ENCODE measurements around the gene HABP4. TPM values are rescaled to one million over a fixed set of nuclear protein-coding genes. Genes with fewer than 3 reads are reported as not detected.

HABP4 gene
- total RNA-seq, 1 donor from 2014 or later, result 2.4 TPM

DNA sequence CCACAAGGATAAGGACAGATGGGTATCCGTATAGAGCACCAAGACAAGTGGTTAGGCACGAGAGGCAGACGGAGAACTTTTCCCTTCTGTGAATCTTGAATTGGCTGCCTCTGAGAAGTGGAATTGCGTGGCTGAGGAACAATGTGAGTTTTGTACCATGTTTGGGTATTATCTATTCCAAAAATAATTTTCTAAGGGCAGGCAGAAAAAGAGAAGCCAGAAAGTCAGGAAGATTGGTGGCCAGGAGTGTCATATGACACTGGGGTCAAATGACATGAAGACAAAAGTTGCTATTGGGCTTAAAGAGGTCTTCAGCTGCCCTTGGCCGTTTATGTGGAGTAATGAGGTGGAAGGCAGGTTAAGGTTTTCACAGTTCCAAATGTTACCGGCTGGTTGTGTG, 14.5 kb downstream of the HABP4 start:
- no peak for DNase-seq (ENCODE audit: low spot score)
- ATAC-seq, result no peak

DNA sequence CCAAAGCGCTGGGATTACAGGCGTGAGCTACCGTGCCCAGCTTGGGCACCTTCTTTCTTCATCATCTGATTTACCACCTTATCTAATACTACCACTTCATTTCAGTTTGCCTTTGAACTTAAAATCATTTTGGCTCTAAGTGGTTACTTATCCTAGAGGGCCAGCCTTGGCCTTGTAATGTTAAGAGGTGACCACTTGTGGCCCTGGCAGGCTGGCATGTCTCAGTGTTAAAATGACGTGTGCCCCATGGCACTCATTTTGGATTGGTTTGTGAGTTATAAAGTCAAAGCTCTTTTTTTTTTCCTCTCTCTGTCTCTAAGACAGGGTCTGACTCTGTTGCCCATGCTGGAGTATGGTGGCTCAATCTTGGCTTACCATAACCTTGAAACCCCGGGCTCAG, 17.8 kb downstream of the HABP4 start:
- DNase-seq (ENCODE audit: low spot score) (no peak), ATAC-seq (no peak)

DNA sequence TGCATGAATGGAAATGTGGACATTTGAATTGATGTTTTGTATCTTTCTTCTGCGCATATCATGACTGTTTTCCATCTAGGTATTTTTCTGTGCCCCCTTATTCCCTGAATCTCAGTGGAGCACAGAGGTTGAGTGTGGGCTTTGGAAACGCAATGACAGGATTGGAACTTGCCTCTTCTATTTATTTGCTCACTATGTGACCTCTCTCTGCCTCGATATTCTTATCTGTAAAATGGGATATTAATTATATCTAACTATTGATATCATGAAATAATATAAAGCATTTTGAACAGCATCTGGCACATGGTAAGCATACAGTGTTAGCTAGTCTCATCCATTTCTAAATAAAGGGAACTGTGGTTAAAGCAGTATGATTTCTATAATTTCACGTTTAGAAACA, 26.0 kb downstream of the HABP4 start:
- ATAC-seq (no peak), DNase-seq (ENCODE audit: low spot score) (no peak)

DNA sequence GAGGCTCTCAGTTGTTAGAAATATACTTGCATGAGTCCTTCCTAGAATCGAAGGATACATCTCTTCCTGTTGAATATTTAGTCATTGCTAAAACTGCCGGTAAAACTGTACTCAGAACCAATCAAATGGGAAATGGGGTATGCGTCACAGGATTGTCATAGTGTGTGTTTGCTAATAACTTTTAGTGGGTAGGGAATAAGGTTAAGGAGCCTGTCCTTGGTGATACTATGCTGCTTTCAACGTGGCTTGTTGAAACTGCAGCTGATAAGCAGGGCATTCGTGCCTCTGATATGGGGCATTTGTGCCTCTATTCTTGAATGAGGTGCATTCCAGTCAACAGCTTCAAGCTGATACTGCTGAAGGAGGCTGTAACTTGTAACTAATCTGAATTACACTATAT, 26.6 kb downstream of the HABP4 start:
- no peak for ATAC-seq
- no peak for DNase-seq (ENCODE audit: low spot score)

DNA sequence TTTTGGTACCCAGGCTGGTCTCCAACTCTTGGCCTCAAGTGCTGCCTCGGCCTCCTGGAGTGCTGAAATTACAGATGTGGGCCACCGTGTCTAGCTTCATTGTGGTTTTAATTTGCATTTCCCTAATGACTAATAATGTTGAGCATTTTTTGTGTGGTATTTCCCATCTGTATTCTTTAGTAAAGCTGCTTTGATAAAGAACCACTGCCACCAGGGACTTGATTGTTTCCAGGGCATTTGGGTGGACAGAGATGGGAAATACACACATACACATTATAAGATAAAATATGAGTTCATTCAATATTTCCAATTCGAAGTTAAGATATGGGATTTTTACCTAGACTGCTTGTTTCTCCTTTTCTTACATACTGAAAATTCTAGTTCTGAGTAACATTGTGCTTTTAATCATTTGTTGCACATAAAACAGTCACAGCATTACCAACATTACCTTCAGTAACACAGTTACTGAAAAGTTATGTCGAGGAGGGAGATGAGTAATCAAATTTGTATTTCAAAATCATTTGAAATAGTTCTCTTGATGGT, 28.9 kb downstream of the HABP4 start:
- DNase-seq (ENCODE audit: low spot score) (no peak), ATAC-seq (no peak)

DNA sequence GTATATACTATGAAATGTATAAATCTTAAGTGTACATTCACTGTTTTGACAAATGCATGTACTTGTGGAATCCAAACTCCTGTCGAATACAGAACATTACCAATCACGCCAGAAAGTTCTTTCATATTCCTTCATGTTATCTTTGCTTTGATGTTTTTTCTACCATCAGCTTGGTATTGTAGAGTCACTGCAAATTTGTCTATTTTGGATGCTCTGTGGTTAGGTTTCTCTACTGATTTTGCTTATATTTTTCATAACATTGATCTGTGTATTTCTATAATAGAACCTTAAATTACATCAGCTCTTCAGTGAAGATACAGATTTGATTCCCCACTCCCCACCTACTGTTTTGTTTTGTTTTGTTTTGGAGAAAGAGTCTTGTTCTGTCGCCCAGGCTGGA, 30.8 kb downstream of the HABP4 start:
- ATAC-seq, result no peak
- no peak for DNase-seq (ENCODE audit: low spot score)

DNA sequence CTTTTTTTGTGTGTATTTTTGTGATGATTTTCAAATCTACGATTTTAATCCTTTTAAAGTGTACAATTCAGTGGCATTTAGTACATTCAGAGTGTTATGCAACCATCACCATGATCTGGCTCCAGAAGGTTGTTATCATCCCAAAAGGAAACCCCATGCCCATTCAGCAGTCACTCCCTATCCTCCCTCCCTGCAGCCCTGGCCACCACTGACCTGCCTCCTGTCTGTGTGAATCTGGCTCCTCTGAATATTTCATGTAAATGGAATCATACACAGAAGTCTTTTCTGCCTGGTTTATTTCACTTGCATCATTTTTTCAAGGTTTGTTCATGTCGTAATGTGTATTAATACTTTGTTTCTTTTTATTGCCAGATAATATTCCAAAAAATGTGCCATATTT, 32.5 kb downstream of the HABP4 start:
- ATAC-seq, result no peak
- no peak for DNase-seq (ENCODE audit: low spot score)

DNA sequence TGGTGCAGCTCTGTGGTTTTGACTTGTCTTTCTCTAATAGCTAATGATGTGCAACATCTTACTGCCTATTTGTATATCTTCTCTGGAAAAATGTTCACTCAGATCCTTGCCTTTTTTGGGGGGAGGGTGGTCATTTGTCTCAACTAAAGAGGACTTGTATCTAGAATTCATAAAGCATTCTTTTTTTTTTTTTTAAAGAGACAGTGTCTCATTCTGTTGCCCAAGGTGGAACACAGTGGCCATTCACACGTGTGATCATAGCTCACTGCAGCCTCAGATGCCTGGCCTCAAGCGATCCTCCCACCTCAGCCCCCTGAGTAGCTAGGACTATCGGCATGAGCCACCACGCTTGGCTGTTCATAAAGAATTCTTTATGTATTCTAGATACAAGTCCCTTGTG, 33.2 kb downstream of the HABP4 start:
- no peak for ATAC-seq
- DNase-seq (ENCODE audit: low spot score), result no peak

DNA sequence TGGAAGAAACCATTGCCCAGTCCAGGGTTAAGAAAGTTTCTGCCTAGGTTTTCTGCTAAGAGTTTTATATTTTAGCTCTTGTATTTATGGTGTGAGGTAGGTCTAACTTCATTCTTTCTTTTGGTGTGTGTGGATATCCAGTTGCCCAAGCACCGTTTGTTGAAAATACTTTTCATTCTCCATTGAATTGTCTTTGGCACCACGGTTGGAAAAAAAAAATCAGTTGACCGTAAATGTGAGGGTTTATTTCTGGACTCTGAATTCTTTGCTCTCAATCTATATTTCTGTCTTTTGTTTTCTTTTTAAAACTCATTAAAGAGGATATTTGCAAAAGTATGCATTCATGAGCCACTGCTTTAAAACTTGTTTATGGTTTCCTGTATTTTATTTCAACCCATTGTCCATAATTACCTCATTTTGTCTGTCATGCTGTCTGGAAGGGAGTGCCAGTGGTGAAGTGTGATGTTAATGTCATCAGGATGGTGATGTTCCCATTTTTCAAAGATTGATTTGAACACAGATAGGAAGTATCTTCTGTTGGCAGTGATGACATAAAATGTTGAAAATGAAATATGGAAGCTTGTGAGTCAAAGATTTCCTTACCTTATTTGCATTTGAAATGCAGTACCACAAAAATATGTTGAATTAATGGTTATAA, 33.9 kb downstream of the HABP4 start:
- DNase-seq (ENCODE audit: low spot score) (no peak), ATAC-seq (no peak)

DNA sequence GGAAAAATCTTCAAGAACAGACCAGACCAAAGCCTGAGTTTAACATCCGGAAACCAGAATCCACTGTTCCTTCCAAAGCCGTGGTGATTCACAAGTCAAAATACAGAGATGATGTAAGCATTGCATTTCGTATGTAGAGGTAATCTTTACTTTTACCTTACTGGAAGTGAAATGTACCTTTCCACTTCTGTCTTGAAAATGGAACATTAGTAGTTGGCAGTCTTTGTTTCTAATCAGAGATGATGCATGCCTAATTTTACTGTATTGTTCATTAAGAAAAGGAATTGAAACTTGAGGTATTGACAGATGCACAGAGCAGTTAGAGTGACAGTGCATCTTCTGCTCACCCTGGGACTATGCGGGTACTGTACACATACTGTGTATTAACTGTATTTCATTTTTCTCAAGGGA, 34.6 kb downstream of the HABP4 start:
- DNase-seq (ENCODE audit: low spot score) (no peak), ATAC-seq (no peak)

DNA sequence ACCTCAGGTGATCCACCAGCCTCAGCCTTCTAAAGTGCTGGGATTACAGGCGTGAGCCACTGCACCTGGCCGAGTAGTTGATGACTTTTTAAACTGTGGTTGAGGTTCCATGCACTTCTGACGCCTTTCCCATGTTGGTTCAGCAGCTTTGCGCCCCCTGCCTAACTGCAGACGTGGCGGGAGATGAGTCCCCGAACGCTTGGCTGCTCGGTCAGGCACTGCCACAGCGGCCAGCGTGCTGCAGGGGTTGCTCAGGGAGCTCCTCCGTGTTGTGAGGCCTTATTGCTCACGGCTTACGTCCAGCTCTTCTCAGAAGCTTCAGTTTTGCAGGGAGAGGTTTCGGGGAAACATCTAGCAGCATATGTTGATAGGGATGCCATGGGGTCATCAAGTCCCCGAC, 35.3 kb downstream of the HABP4 start:
- DNase-seq (ENCODE audit: low spot score) (no peak), ATAC-seq (no peak)

DNA sequence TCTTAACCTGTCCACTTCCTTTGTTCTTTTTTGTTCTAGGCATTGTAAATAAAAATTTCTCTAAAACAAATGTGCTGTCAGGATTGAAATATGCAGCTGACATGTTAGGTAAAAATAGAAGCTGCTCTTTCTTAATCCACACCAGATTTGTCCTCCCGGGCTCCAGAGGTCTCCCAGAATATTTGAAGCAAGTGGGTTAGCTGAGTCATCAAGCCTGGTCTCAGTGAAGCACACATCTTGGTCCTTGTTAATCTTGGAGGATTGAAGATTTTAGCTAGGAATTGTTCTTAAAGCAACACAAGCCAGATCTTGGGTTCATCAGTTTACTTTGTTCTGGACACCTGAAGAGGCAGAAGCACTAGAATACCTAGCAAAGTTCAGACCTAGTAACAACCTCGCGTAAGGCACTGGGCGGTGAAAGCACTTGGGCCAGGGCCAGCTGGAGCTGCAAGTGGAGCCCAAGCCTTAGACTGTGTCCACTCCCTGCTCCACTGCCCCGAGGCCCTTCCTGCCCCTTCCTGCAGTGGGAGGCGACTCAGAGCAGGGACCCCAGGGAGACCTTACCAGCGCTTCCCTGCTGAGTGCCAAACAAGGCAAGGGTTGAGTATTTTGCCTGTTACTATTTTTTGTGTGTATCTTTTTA, 36.5 kb downstream of the HABP4 start:
- ATAC-seq (peak; percentile 71), DNase-seq (ENCODE audit: low spot score) (peak; percentile 85)

DNA sequence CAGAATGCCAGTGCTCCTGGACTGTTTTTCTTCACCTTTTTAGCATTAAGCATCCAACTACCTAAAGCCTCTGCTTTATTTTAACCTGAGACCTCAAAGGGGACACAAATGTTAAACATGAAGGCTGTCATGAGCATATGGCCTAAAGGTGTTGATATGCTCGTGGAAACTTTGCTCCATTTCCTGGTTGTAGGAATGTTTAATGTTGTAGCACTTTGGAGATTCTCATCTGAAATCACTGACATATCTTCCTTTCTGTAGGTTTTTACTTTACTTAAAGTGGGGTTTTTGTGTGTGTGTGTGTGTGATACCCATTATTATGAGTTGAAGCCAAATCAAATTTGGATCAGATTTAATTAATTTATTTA, 37.0 kb downstream of the HABP4 start:
- ATAC-seq (no peak), DNase-seq (ENCODE audit: low spot score) (no peak)

DNA sequence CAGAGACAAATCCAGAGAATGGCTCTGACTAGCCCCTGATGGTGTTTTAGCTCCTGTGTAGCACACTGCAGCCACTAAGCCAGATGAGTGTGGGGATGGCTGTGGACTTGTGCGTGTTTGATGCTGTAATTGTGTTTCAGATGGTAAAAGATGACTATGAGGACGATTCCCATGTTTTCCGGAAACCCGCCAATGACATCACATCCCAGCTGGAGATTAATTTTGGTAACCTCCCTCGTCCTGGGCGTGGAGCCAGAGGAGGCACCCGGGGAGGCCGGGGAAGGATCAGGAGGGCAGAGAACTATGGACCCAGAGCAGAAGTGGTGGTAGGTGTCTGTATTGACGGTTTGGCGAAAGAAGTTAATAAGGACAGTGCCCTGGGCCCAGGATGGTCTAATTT, 38.0 kb downstream of the HABP4 start:
- DNase-seq (ENCODE audit: low spot score) (peak; percentile 79), ATAC-seq (peak; percentile 20)

DNA sequence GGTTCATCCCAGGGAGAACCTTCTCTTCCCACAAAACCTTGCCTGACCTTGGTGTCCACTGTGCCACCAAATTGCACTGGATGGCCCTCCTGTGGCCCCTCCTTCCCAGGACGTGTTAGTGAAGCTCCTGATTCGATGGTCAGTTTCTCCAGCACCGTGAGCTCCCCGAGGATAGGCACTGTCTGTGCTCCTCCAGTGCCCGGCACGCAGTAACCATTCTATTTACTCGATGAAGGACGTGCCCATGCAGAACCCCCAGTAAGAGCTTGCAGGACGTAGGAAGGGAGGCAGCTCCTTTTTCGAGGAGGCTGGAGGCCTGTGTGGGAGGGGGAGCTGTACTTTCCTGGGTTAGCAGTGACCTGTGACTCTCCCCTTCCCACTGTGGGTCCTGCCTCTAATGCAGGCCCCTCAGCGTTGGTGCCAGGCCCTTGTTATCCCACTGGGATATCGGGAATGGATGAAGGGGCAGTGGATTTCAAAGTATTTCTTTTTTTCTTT, 39.6 kb downstream of the HABP4 start:
- no peak for ATAC-seq

DNA sequence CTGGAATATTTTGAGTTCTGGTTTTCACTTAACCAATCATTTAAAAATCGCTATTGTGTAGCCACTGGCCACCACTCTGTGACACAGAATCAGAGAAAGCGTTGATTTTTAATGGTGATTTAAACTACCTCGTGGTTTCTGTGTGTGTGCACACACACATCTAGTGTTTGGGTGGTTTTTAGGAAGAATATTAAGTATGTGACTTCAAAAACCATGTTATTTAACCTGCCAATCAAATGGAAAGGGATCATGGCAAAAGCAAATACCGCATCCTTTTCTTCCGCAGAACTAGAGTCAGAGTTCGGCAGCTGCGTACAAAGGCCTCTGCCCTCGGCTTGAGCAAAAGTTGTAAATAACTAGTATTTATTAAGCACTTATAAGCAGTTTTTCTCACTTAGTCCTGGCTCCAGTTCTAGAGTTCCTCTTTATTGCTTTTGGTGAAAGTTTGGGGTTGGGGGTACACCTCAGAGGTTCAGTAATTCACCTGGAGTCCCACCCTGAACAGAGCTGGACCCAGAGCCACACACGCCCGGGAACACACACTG, 40.6 kb downstream of the HABP4 start:
- ATAC-seq (no peak), DNase-seq (ENCODE audit: low spot score) (no peak)

More for the DNA sequence above, 39.6 kb downstream of the HABP4 start:
- no peak for DNase-seq (ENCODE audit: low spot score)

DNA sequence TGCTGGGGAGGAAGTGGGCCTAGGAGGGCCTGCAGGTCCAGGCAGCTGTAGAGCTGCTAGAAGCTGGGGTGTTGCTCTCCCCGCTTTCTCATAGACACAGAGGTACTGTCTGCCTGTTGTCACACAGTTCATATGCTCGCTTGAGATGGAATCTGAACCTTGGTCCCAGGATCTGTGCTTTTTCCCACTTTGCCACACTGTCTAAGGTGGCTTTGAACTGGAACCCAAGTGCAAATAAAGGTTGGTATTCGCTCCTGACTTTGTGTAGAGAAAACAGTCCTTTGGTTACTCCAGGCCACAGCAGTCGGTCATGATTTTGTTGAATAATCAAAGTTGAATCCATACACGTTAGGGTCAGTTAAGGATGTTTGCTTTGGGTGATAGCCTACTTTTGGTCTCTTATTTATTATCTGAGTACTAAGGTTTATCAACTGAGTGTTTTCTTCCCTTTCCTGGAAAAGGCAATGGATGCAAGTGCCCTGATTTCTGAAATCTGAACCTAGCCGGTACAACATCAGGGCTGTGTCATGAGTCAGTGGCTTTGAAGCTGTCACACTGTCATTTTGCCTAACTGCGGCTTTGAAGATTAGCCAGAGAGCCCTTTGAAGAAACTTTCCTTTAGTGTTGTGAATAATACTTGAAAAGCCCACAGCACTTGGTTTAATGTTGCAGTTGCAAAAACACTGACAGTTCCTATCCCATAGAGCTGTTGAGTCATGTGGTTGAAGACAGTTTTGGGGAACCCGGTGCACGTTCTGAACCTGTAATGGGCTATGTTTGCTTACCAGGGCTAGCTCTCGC, 41.3 kb downstream of the HABP4 start:
- DNase-seq (ENCODE audit: low spot score) (peak; percentile 75), ATAC-seq (peak; percentile 69)

DNA sequence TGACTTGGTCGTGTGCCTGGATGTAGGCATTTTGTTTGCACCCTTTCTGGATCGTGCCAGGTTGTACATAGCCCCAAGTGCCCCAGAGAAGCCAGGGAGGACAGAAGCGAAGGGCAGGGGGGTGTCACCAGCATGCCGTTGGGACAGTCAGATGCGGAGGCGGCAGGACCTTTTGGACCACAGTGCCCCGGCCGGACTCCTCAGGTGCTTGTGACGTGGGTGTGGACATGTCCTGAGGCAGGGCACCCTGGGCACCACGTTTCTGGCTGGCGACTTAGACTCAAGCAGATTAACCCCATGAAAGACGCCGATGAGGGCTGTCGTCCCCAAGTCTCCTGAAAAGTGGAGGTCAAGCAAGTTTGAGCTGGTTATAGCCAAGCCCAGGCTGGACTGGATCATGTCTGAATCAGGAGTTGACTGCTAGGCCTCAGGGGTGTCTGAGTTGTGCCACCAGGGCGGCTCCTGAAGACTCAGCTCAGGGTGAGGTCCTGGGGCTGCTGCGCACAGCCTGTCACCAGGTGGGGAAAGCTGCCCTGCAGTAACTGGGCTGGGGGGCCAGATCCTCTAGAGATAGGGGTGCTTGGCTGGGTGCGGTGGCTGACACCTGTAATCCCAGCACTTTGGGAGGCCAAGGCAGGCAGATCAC, 42.0 kb downstream of the HABP4 start:
- DNase-seq (ENCODE audit: low spot score) (peak; percentile 87), ATAC-seq (peak; percentile 69)

DNA sequence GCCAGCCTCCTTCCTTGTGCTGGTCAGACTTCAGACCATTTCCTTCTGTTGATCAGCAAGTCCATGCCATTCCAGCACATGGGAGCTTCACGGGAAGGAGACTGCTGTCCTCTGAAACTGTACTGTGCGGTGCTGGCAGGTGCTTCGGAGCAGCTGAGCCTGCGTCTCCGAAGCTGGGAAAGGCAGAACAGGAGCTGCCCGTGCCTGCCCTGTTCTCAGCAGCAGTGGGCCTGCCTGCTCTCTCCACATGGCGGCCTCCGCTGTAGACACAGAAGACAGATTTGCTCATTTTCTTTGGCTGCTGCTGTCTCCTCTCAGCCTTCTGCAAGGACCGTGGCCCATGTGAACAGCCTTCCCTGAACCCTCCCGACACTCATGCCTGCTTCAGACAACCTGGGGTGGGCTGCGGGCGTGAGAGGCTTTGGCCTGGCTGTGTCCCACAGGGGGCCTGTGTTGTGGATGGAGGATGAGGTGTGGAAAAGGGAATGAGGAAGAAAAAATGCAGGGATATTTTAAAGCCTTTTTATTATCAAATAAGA, 43.1 kb downstream of the HABP4 start:
- no peak for ATAC-seq
- DNase-seq (ENCODE audit: low spot score), result no peak

DNA sequence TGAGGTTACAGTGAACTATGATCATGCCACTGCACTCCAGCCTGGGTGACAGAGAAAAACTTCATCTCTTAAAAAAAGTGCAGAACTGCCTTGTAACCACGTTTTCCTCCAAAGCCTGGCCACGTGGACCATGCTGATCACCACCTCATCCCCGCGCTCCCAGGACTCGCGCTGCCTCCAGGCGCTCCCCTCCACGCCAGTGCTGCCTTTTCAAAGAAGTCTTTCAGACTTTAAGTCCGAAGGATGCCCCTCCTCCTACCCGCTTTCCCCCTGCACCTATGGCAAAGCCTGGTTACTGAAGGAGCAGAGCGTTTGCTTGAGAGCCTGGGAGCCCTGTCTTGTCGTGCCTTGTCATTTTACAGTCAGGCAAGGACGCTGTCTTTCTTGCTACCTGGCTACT, 43.8 kb downstream of the HABP4 start:
- ATAC-seq, result no peak
- DNase-seq (ENCODE audit: low spot score), result no peak

Measured in left lobe of liver (tissue), 2 donors.